Measurements from ENCODE around the gene APBB2. TPM values are rescaled to one million over a fixed set of nuclear protein-coding genes. Genes with fewer than 3 reads are reported as not detected.

The APBB2 gene
- total RNA-seq, 1 experiment from 2014 or later, result 46.0 TPM

DNA sequence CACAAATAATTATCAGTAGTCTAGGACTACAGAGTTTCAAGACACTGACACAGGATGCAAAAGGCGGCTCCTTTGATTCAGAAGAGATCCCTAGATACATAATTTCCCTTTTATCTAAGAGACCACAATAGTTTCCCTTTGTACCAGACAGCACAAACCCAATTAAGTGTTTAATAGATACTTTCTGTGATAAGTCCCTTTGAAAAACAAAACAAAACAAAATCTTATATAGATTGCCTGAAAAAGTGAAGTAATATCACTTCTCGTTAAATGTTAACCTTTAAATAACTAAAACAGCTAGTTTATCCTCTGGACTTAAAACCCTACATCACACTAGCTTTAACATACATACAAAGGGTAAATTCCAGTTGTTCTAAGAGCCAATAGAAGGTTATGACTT lies 49.9 kb downstream of the APBB2 start:
- Histone ChIP-seq H4K20me1 (ENCODE audit: insufficient read depth) (no peaks in the 10 kb centered on the region; the same call in 1 of the 2 replicates), H3K4me1 (replicated peaks; ENCODE audit: insufficient read depth) (peaks cover 23% of the 10 kb centered on the region), H3F3A (ENCODE audit: insufficient read depth, low read depth) (peaks cover 28% of the 10 kb centered on the region), H3K36me3 (ENCODE audit: low read depth) (no peaks in the 10 kb centered on the region), H3K4me2 (no peak overlapping the region), H3K27ac (no peak overlapping the region), H3K79me2 (ENCODE audit: low read depth) (no peaks in the 10 kb centered on the region), H2AFZ (no peak overlapping the region), H3K4me3 (no peak overlapping the region), H3K9me3 (ENCODE audit: insufficient read depth, low read depth) (no peaks in the 10 kb centered on the region), H3K27me3 (ENCODE audit: insufficient read depth, low read depth) (no peaks in the 10 kb centered on the region), H3K9me2 (ENCODE audit: insufficient read depth) (no peaks in the 10 kb centered on the region)
- ChIA-PET CTCF (no interaction called here), POLR2A (ENCODE audit: unreplicated experiment) (no interaction called here)
- DNase-seq, result no peak
- intact Hi-C loops (cut with micrococcal nuclease; ENCODE audit: unreplicated experiment), result no loop called here
- TF ChIP-seq, protein P1, sequence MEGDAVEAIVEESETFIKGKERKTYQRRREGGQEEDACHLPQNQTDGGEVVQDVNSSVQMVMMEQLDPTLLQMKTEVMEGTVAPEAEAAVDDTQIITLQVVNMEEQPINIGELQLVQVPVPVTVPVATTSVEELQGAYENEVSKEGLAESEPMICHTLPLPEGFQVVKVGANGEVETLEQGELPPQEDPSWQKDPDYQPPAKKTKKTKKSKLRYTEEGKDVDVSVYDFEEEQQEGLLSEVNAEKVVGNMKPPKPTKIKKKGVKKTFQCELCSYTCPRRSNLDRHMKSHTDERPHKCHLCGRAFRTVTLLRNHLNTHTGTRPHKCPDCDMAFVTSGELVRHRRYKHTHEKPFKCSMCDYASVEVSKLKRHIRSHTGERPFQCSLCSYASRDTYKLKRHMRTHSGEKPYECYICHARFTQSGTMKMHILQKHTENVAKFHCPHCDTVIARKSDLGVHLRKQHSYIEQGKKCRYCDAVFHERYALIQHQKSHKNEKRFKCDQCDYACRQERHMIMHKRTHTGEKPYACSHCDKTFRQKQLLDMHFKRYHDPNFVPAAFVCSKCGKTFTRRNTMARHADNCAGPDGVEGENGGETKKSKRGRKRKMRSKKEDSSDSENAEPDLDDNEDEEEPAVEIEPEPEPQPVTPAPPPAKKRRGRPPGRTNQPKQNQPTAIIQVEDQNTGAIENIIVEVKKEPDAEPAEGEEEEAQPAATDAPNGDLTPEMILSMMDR (conservative IDR thresholded peaks at IDR 0.05), result no peak
- TF ChIP-seq EZH2 (IDR thresholded peaks at IDR 0.05; ENCODE audit: low read depth), result no peak
- no TSS peak for BruUV-seq (replicated peaks)

DNA sequence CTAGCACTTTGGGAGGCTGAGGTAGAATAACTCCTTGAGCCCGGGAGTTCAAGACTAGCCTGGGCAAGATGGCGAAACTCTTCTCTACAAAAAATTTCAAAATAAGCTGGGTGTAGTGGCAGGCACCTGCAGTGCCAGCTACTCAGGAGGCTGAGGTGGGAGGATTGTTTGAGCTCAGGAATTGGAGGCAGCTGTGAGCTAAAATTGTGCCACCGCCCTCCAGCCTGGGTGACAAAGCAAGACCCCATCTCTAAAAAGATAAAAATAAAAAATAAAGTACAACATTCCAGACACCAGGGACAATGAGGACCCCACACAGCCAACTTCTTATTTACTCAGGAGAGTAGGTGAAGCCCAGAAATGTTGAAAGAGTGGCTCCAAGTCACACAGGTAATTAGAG lies 53.0 kb downstream of the APBB2 start:
- no TSS peak for BruUV-seq (replicated peaks)

DNA sequence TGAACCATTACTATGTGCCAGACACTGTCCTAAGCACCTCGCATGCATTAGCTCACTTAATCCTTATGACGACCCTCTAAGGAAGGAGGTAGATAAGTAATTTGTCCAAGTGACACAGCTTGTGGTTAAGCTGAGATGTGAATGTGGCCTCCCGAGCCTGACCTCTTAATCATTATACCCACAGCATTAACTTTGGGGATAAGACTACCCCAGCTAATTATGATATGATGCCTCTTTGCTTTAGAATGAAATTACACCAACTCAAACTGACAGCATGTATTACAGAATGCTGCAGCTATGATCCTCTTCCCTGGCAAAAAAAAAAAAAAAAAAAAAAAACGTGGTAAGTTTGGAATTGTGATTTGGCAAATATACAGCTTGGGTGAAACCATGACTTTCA lies 53.5 kb downstream of the APBB2 start:
- no peaks in the 10 kb centered on the region for H3K27me3 ChIP-seq (ENCODE audit: insufficient read depth, low read depth)
- H3K4me2 ChIP-seq, result peak overlapping the region; percentile 67
- no peaks in the 10 kb centered on the region; the same call in 1 of the 2 replicates for H3K79me2 ChIP-seq (ENCODE audit: low read depth)
- ChIA-PET POLR2A (ENCODE audit: unreplicated experiment) (interaction anchor here (0.7 to 1.4 kb wide), 4 partner anchors 25 to 132 kb away, joined by 3 to 14 read pairs (median 6); partner anchors contain the start of gene UCHL1), CTCF (interaction anchor here (0.7 to 1.2 kb wide), 4 partner anchors 44 to 508 kb away, joined by 3 to 6 read pairs (median 4); partner anchors contain the start of gene APBB2)
- no TSS peak for BruUV-seq (replicated peaks)
- H3F3A ChIP-seq (ENCODE audit: insufficient read depth, low read depth), result peaks cover 35% of the 10 kb centered on the region
- no peak for DNase-seq
- H3K27ac ChIP-seq, result peak overlapping the region; percentile 80
- no peaks in the 10 kb centered on the region for H3K9me3 ChIP-seq (ENCODE audit: insufficient read depth, low read depth)
- H3K9me2 ChIP-seq (ENCODE audit: insufficient read depth), result no peaks in the 10 kb centered on the region
- no peak overlapping the region for H3K4me3 ChIP-seq
- no peak overlapping the region for H2AFZ ChIP-seq
- TF ChIP-seq, protein P1 (conservative IDR thresholded peaks at IDR 0.05), result no peak
- TF ChIP-seq EZH2 (IDR thresholded peaks at IDR 0.05; ENCODE audit: low read depth), result no peak
- H4K20me1 ChIP-seq (ENCODE audit: insufficient read depth), result no peaks in the 10 kb centered on the region; the same call in 1 of the 2 replicates
- H3K36me3 ChIP-seq (ENCODE audit: low read depth), result no peaks in the 10 kb centered on the region
- intact Hi-C loops (cut with micrococcal nuclease; ENCODE audit: unreplicated experiment), result loop anchor here (2.0 kb wide), 3 partner anchors 16 to 52 kb away; no protein-coding TSS in a partner anchor
- H3K4me1 ChIP-seq (replicated peaks; ENCODE audit: insufficient read depth), result peaks cover 27% of the 10 kb centered on the region

More for the DNA sequence above, 53.0 kb downstream of the APBB2 start:
- intact Hi-C loops (cut with micrococcal nuclease; ENCODE audit: unreplicated experiment), result loop anchor here (2.0 kb wide), 3 partner anchors 15 to 51 kb away; no protein-coding TSS in a partner anchor
- H3K79me2 ChIP-seq (ENCODE audit: low read depth), result no peaks in the 10 kb centered on the region; the same call in 1 of the 2 replicates
- H3F3A ChIP-seq (ENCODE audit: insufficient read depth, low read depth), result peaks cover 35% of the 10 kb centered on the region
- H3K4me3 ChIP-seq, result no peak overlapping the region
- TF ChIP-seq EZH2 (IDR thresholded peaks at IDR 0.05; ENCODE audit: low read depth), result no peak
- TF ChIP-seq, protein P1 (conservative IDR thresholded peaks at IDR 0.05), result no peak
- no peaks in the 10 kb centered on the region for H3K36me3 ChIP-seq (ENCODE audit: low read depth)
- H3K27me3 ChIP-seq (ENCODE audit: insufficient read depth, low read depth), result no peaks in the 10 kb centered on the region
- no peaks in the 10 kb centered on the region for H3K9me2 ChIP-seq (ENCODE audit: insufficient read depth)
- ChIA-PET CTCF (interaction anchor here (0.9 kb wide), 1 partner anchor 44 kb away, joined by 3 read pairs; no protein-coding TSS in a partner anchor), POLR2A (ENCODE audit: unreplicated experiment) (interaction anchor here (0.7 kb wide), 2 partner anchors 25 to 43 kb away, joined by 3 to 14 read pairs; no protein-coding TSS in a partner anchor)
- peak overlapping the region; percentile 80 for H3K27ac ChIP-seq
- DNase-seq, result no peak
- no peak overlapping the region for H2AFZ ChIP-seq
- H3K4me2 ChIP-seq, result peak overlapping the region; percentile 67; the same call in 1 of the 2 replicates
- H3K9me3 ChIP-seq (ENCODE audit: insufficient read depth, low read depth), result no peaks in the 10 kb centered on the region
- peaks cover 27% of the 10 kb centered on the region for H3K4me1 ChIP-seq (replicated peaks; ENCODE audit: insufficient read depth)
- no peaks in the 10 kb centered on the region; the same call in 1 of the 2 replicates for H4K20me1 ChIP-seq (ENCODE audit: insufficient read depth)
